ENCODE data around the gene SETBP1.

- TF ChIP-seq EZH2 (IDR thresholded peaks at IDR 0.05) (no peak), POLR2AphosphoS5 (IDR thresholded peaks at IDR 0.05; ENCODE audit: borderline replicate concordance, low read depth, low read length) (no peak)
These were observed 26.1 kb upstream of the SETBP1 start for GRCh38 chr18:44654573-44654972.

Measured in SK-N-MC (cell line).